Measurements from ENCODE around the gene BCKDK. TPM values are rescaled to one million over a fixed set of nuclear protein-coding genes. Genes with fewer than 3 reads are reported as not detected.

The BCKDK gene
- total and polyA plus RNA-seq, 2 of the 13 experiments (the other 11 are each of a cell fraction or from before 2014, with no cell fraction given), result 24.9 to 42.6 TPM

- TF ChIP-seq RERE (CRISPR knock-in tag; IDR thresholded peaks at IDR 0.05; ENCODE audit: low read depth) (no peak), ARNTL (CRISPR knock-in tag; IDR thresholded peaks at IDR 0.05) (peak; percentile 43; the same call in 1 of the 2 replicates), ZNF75D (CRISPR knock-in tag; IDR thresholded peaks at IDR 0.05; ENCODE audit: borderline replicate concordance) (no peak), ZKSCAN1 (IDR thresholded peaks at IDR 0.05; ENCODE audit: low read length) (no peak), ZNF629 (CRISPR knock-in tag; conservative IDR thresholded peaks at IDR 0.05) (no peak), ATAD3A (CRISPR knock-in tag; IDR thresholded peaks at IDR 0.05) (no peak), ZHX1 (CRISPR knock-in tag; IDR thresholded peaks at IDR 0.05; ENCODE audit: low read depth) (0 out of 2 replicates have a peak, but pooled peaks have one; percentile 22), SOX6 (IDR thresholded peaks at IDR 0.05) (no peak), SOX6 (CRISPR knock-in tag; IDR thresholded peaks at IDR 0.05) (no peak), MEIS2 (CRISPR knock-in tag; IDR thresholded peaks at IDR 0.05) (no peak), KDM5B (CRISPR knock-in tag; IDR thresholded peaks at IDR 0.05; ENCODE audit: borderline replicate concordance) (0 out of 2 replicates have a peak, but pooled peaks have one; percentile 1), ZNF235 (CRISPR knock-in tag; IDR thresholded peaks at IDR 0.05; ENCODE audit: borderline replicate concordance) (no peak; the same call in 1 of the 2 replicates), ZEB1 (IDR thresholded peaks at IDR 0.05; ENCODE audit: insufficient replicate concordance, low read depth) (no peak), ARNT (IDR thresholded peaks at IDR 0.05) (no peak), ZMAT5 (CRISPR knock-in tag; IDR thresholded peaks at IDR 0.05; ENCODE audit: borderline replicate concordance, low read depth) (no peak), THAP9 (CRISPR knock-in tag; IDR thresholded peaks at IDR 0.05; ENCODE audit: borderline replicate concordance) (peak; percentile 21; the same call in 1 of the 2 replicates), ZIK1 (CRISPR knock-in tag; IDR thresholded peaks at IDR 0.05; ENCODE audit: borderline replicate concordance, low read depth) (no peak), ZNF20 (CRISPR knock-in tag; IDR thresholded peaks at IDR 0.05) (no peak), RBAK (CRISPR knock-in tag; IDR thresholded peaks at IDR 0.05) (no peak)
Observed at GRCh38 chr16:31141489-31142108, 33.4 kb downstream of the BCKDK start (continued).
